SK-N-SH (cell line): Measurements from ENCODE around the gene OR2B2. TPM values are rescaled to one million over a fixed set of nuclear protein-coding genes. Genes with fewer than 3 reads are reported as not detected.
A peak's percentile ranks its signal among the peaks of the same experiment; 100 is the strongest.

Experiments used
- CTCF ChIA-PET: fragments of 300-600, 350-600 bp; formaldehyde crosslinking; extraction: SDS; loops from one replicate; lab custom pipeline; 2021; lab: Yijun Ruan, JAX
- POLR2A ChIA-PET: fragments of 350-600 bp; sonication (Branson Sonifier 250); formaldehyde crosslinking; extraction: SDS; loops from one replicate; lab custom pipeline; 2020; ENCODE audit warnings: antibody characterized with exemption, inconsistent platforms; lab: Yijun Ruan, JAX
- DNase-seq: peaks from one replicate; pipeline ENCODE4 v3.0.0; 2012
- H2AFZ ChIP-seq: fragments of 200-600 bp; sonication (generic); 2 replicates; pipeline ENCODE4 v1.8.1; 2016; ENCODE audit warnings: antibody characterized with exemption, mild to moderate bottlenecking, low read depth
- H3F3A ChIP-seq: fragments of 200-600 bp; sonication (generic); replicated peaks from 2 replicates; pipeline ENCODE3; 2016; ENCODE audit warnings: antibody characterized with exemption, mild to moderate bottlenecking; ENCODE audit not compliant: insufficient read depth
- H3K27ac ChIP-seq, 2 experiments: fragments of 200-500 bp in 1 of 2; fragments of 200-600 bp in 1 of 2; sonication (Bioruptor generic) in 1 of 2; sonication (generic), shearing (Covaris generic) in 1 of 2; 2 replicates each; pipeline versions ENCODE4 v1.5.1 to v1.6.1; 2014 to 2016; ENCODE audit warnings: low read depth in 2 of 2, inconsistent platforms in 1 of 2, low read length in 1 of 2, mild to moderate bottlenecking in 1 of 2, mixed read lengths in 1 of 2
- H3K27me3 ChIP-seq: fragments of 200-600 bp; sonication (generic), shearing (Covaris generic); 2 replicates; pipeline ENCODE4 v1.6.1; 2016; ENCODE audit warnings: mixed run types; ENCODE audit not compliant: insufficient read depth
- H3K36me3 ChIP-seq, 2 experiments: fragments of 200-500 bp in 1 of 2; fragments of 200-600 bp in 1 of 2; sonication (Bioruptor generic) in 1 of 2; sonication (generic) in 1 of 2; replicated peaks in 1 of 2; 2 replicates each; pipeline versions ENCODE3 to v1.5.1; 2014 to 2016; ENCODE audit warnings: low read length in 1 of 2, mild to moderate bottlenecking in 1 of 2; ENCODE audit not compliant: insufficient read depth in 2 of 2, control insufficient read depth in 1 of 2
- H3K4me1 ChIP-seq, 2 experiments: fragments of 200-500 bp in 1 of 2; fragments of 200-600 bp in 1 of 2; sonication (Bioruptor generic) in 1 of 2; sonication (generic), shearing (Covaris generic) in 1 of 2; 2 replicates each; pipeline versions ENCODE4 v1.5.1 to v1.6.1; 2014 to 2016; ENCODE audit warnings: low read depth in 1 of 2, low read length in 1 of 2, mixed run types in 1 of 2; ENCODE audit not compliant: insufficient read depth in 2 of 2, control insufficient read depth in 1 of 2
- H3K4me2 ChIP-seq: fragments of 200-600 bp; sonication (generic), shearing (Covaris generic); 2 replicates; pipeline ENCODE4 v1.6.1; 2017; ENCODE audit warnings: mixed run types
- H3K4me3 ChIP-seq, 2 experiments: fragments of 200-500 bp in 1 of 2; fragments of 200-600 bp in 1 of 2; sonication (Bioruptor generic) in 1 of 2; sonication (generic), shearing (Covaris generic) in 1 of 2; 2 replicates each; pipeline versions ENCODE4 v1.5.1 to v1.8.1; 2014 to 2016; ENCODE audit warnings: low read depth in 2 of 2, inconsistent platforms in 1 of 2, low read length in 1 of 2, mild to moderate bottlenecking in 1 of 2, mixed read lengths in 1 of 2, moderate library complexity in 1 of 2
- H3K79me2 ChIP-seq: fragments of 200-600 bp; sonication (generic); 2 replicates; pipeline ENCODE4 v1.8.1; 2017; ENCODE audit warnings: mild to moderate bottlenecking; ENCODE audit not compliant: insufficient read depth
- H3K9ac ChIP-seq: fragments of 200-600 bp; sonication (generic); 2 replicates; pipeline ENCODE4 v1.6.1; 2017; ENCODE audit warnings: mixed run types
- H3K9me2 ChIP-seq: fragments of 200-600 bp; sonication (generic); 2 replicates; pipeline ENCODE4 v1.6.1; 2017; ENCODE audit warnings: mixed run types
- H3K9me3 ChIP-seq: fragments of 200-600 bp; sonication (generic); 2 replicates; pipeline ENCODE4 v1.6.1; 2017; ENCODE audit warnings: mixed run types, mild to moderate bottlenecking, moderate library complexity
- H4K20me1 ChIP-seq: fragments of 200-600 bp; sonication (generic); 2 replicates; pipeline ENCODE4 v1.6.1; 2017; ENCODE audit warnings: mild to moderate bottlenecking, mixed run types; ENCODE audit not compliant: insufficient read depth
- CTCF ChIP-seq: fragments of 200-600 bp; sonication (generic); IDR thresholded peaks from 2 replicates; pipeline ENCODE4 v1.6.1; 2017; ENCODE audit warnings: antibody characterized with exemption, mild to moderate bottlenecking, moderate library complexity
- EP300 ChIP-seq, 2 experiments: IDR thresholded peaks; 2 replicates each; pipeline versions ENCODE4 v1.4.0 to v1.6.1; 2012; ENCODE audit warnings: borderline replicate concordance in 1 of 2, low read depth in 1 of 2, low read length in 1 of 2
- FOXJ3 ChIP-seq: sonication (generic); formaldehyde crosslinking; IDR thresholded peaks from 2 replicates; pipeline ENCODE4 v1.5.1; 2020; ENCODE audit warnings: mild to moderate bottlenecking, missing genetic modification reagents
- FOXM1 ChIP-seq: IDR thresholded peaks from 2 replicates; pipeline ENCODE4 v1.4.0; 2012; ENCODE audit warnings: low read depth, mild to moderate bottlenecking
- IRF3 ChIP-seq: fragments of 150-350 bp; IDR thresholded peaks from 2 replicates; pipeline ENCODE4 v1.6.1; 2016; ENCODE audit warnings: mild to moderate bottlenecking, low read depth, low read length
- MXI1 ChIP-seq: IDR thresholded peaks from 2 replicates; pipeline ENCODE4 v1.6.1; 2012; ENCODE audit warnings: mild to moderate bottlenecking, low read depth, low read length, improper control_type of control experiment
- PBX3 ChIP-seq: IDR thresholded peaks from 2 replicates; pipeline ENCODE4; 2012
- POLR2AphosphoS5 ChIP-seq: IDR thresholded peaks from 2 replicates; pipeline ENCODE4 v1.6.1; 2012; ENCODE audit warnings: low read depth, low read length
- REST ChIP-seq: IDR thresholded peaks from 2 replicates; pipeline ENCODE4 v1.6.1; 2012; ENCODE audit warnings: mild to moderate bottlenecking, low read depth, low read length, moderate library complexity
- RXRA ChIP-seq: IDR thresholded peaks from 2 replicates; pipeline ENCODE4 v1.4.0; 2012; ENCODE audit warnings: low read depth, mild to moderate bottlenecking, borderline replicate concordance
- SIN3A ChIP-seq: IDR thresholded peaks from 2 replicates; pipeline ENCODE4 v1.6.1; 2012; ENCODE audit warnings: low read depth, mild to moderate bottlenecking, low read length, moderate library complexity, borderline replicate concordance
- TAF1 ChIP-seq: IDR thresholded peaks from 2 replicates; pipeline ENCODE4 v1.6.1; 2012; ENCODE audit warnings: low read depth, mild to moderate bottlenecking, low read length, moderate library complexity, borderline replicate concordance
- USF2 ChIP-seq: fragments of 150-350 bp; IDR thresholded peaks from 2 replicates; pipeline ENCODE4 v1.6.1; 2017; ENCODE audit warnings: antibody characterized with exemption, low read length, low read depth, borderline replicate concordance
- YY1 ChIP-seq: IDR thresholded peaks from 2 replicates; pipeline ENCODE4 v1.4.0; 2012; ENCODE audit warnings: low read depth, mild to moderate bottlenecking
- ZBTB33 ChIP-seq: IDR thresholded peaks from 2 replicates; pipeline ENCODE4 v1.4.0; 2012; ENCODE audit warnings: low read depth, borderline replicate concordance
- WGBS: methylation state at CpG from one replicate; pipeline ENCODE4 v1.1.6; 2017; ENCODE audit warnings: low lambda C conversion rate; 5-methylcytosine and 5-hydroxymethylcytosine counted together
- polyA plus RNA-seq, 3 experiments: library from polyadenylated mRNA; depleted of rRNA; stranded (reverse); fragments of >200 nt; gene quantifications; 2 replicates each; pipeline ENCODE4 v1.2.3, GENCODE V29; 2012

OR2B2 gene
- polyA plus RNA-seq, 1 of the 3 experiments (the other 2 are of a cell fraction) = not detected

- no peak for TF ChIP-seq CTCF
- TF ChIP-seq FOXJ3 (CRISPR knock-in tag) = no peak
- peak; percentile 86; the same call in 1 of the 2 replicates for TF ChIP-seq TAF1
These were observed 44.9 kb downstream of the OR2B2 start (continued) for GRCh38 chr6:27867051-27867944.

GRCh38 chr6:27866357-27867050, 45.7 kb downstream of the OR2B2 start:
- Histone ChIP-seq H4K20me1 (no peaks in the 10 kb centered on the region), H3K9me2 (no peaks in the 10 kb centered on the region), H3K4me1 (peaks cover 0 to 21% of the 10 kb centered on the region in 2 experiments; a peak in 3 of 4 replicates), H3K27me3 (no peaks in the 10 kb centered on the region), H3K36me3 (no peaks in the 10 kb centered on the region), H3K4me2 (peak overlapping the region; percentile 76), H3K27ac (peak overlapping the region; percentile 80 to 97), H3K79me2 (no peaks in the 10 kb centered on the region), H3K9me3 (no peaks in the 10 kb centered on the region), H3F3A (peaks cover 41% of the 10 kb centered on the region), H3K4me3 (peak overlapping the region; percentile 47 to 80), H2AFZ (no peak overlapping the region), H3K9ac (peak overlapping the region; percentile 92)
- CTCF ChIA-PET = interaction anchor here (1.5 to 2.1 kb wide), 3 partner anchors 8 to 29 kb away, joined by 4 to 11 read pairs (median 4); a partner anchor contains a TSS
- POLR2A ChIA-PET = interaction anchor here (0.6 to 11.4 kb wide), 30 partner anchors 8 to 1845 kb away, joined by 3 to 578 read pairs (median 6); a partner anchor contains a TSS
- 10% methylated on average over 24 of the region's 27 CpGs for WGBS
- DNase-seq = peak; percentile 62
- TF ChIP-seq EP300 (IDR thresholded peaks at IDR 0.05; ENCODE audit: borderline replicate concordance in 1 of 2, low read depth in 1 of 2, low read length in 1 of 2) (no peak), YY1 (no peak), SIN3A (peak; percentile 89; the same call in 1 of the 2 replicates), IRF3 (peak; percentile 54), TAF1 (no peak), REST (peak; percentile 32; the same call in 1 of the 2 replicates), PBX3 (no peak), MXI1 (peak; percentile 75), USF2 (no peak), POLR2AphosphoS5 (peak; percentile 98), FOXM1 (no peak; the same call in 1 of the 2 replicates), ZBTB33 (peak; percentile 72; the same call in 1 of the 2 replicates), RXRA (no peak)
